Mucosa of stomach (tissue), 1 donor: ENCODE results near the gene LTBP1.
A peak's percentile ranks its signal among the peaks of the same experiment; 100 is the strongest.

Experiments used
- H3K27me3 ChIP-seq: one replicate; pipeline ENCODE4 v1.7.0; 2013; ENCODE audit warnings: mild to moderate bottlenecking, low read length; ENCODE audit not compliant: control insufficient read depth, insufficient read depth
- H3K36me3 ChIP-seq: one replicate; pipeline ENCODE4 v1.7.0; 2013; ENCODE audit warnings: low read length; ENCODE audit not compliant: control insufficient read depth, insufficient read depth
- H3K4me1 ChIP-seq: one replicate; pipeline ENCODE4 v1.7.0; 2013; ENCODE audit warnings: mild to moderate bottlenecking, low read length; ENCODE audit not compliant: control insufficient read depth, insufficient read depth
- H3K4me3 ChIP-seq: one replicate; pipeline ENCODE4 v1.7.0; 2013; ENCODE audit warnings: low read length
- H3K9ac ChIP-seq: one replicate; pipeline ENCODE4 v1.7.0; 2013; ENCODE audit warnings: mild to moderate bottlenecking, low read length, moderate library complexity
- H3K9me3 ChIP-seq: one replicate; pipeline ENCODE4 v1.7.0; 2013; ENCODE audit warnings: mild to moderate bottlenecking, low read length, moderate library complexity; ENCODE audit not compliant: control insufficient read depth
- donor health status: Pancreatic carcinoma.

LTBP1 gene, protein sequence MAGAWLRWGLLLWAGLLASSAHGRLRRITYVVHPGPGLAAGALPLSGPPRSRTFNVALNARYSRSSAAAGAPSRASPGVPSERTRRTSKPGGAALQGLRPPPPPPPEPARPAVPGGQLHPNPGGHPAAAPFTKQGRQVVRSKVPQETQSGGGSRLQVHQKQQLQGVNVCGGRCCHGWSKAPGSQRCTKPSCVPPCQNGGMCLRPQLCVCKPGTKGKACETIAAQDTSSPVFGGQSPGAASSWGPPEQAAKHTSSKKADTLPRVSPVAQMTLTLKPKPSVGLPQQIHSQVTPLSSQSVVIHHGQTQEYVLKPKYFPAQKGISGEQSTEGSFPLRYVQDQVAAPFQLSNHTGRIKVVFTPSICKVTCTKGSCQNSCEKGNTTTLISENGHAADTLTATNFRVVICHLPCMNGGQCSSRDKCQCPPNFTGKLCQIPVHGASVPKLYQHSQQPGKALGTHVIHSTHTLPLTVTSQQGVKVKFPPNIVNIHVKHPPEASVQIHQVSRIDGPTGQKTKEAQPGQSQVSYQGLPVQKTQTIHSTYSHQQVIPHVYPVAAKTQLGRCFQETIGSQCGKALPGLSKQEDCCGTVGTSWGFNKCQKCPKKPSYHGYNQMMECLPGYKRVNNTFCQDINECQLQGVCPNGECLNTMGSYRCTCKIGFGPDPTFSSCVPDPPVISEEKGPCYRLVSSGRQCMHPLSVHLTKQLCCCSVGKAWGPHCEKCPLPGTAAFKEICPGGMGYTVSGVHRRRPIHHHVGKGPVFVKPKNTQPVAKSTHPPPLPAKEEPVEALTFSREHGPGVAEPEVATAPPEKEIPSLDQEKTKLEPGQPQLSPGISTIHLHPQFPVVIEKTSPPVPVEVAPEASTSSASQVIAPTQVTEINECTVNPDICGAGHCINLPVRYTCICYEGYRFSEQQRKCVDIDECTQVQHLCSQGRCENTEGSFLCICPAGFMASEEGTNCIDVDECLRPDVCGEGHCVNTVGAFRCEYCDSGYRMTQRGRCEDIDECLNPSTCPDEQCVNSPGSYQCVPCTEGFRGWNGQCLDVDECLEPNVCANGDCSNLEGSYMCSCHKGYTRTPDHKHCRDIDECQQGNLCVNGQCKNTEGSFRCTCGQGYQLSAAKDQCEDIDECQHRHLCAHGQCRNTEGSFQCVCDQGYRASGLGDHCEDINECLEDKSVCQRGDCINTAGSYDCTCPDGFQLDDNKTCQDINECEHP (N-terminal part only)

DNA sequence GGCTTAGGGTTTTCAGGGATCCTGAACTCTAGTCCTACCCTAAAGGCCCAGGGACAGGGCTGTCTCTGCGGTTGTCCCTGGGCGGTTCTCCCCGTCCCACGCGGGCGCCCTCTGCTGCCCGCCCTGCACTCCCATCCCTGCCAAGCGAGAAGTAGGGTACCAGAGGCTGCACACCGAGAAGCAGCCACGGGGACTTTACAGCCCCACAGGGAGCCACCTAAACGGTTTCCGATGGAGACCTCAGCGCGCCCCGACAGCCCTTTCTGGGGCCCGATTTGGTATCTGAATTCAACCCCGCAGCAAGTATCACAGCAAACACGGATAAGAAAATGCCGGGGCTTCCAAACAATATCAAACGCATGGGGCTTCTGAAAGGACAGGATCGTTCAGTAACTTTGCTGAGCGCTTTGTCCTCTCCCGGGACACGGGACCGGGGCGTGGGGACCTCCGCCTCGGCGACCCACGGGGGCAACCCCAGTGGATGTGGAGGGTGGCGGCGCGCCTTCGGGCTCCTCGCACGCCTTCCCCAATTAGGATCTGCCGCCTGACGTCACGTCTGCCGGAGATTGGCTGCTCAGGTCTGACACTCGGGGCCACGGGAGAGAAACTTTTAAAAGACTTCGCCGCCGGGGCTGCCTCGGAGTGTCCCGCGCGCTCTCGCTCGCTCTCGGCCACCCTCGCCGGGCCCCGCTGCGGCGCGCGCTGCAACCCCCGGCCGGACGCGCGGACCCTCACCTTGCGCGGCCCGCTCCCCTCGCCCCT is at the start of gene LTBP1:
LTBP1 (plus strand) TSS at position 640 of the 762 bp plus-strand sequence. CDS start 372 bp downstream, outside the sequence.
- Histone ChIP-seq H3K9me3 (no peaks in the 10 kb centered on the region), H3K36me3 (no peaks in the 10 kb centered on the region), H3K4me3 (peak within 1 kb of the TSS; percentile 64), H3K4me1 (peaks cover 9% of the 10 kb centered on the region), H3K27me3 (no peaks in the 10 kb centered on the region), H3K9ac (peak within 1 kb of the TSS; percentile 58)

DNA sequence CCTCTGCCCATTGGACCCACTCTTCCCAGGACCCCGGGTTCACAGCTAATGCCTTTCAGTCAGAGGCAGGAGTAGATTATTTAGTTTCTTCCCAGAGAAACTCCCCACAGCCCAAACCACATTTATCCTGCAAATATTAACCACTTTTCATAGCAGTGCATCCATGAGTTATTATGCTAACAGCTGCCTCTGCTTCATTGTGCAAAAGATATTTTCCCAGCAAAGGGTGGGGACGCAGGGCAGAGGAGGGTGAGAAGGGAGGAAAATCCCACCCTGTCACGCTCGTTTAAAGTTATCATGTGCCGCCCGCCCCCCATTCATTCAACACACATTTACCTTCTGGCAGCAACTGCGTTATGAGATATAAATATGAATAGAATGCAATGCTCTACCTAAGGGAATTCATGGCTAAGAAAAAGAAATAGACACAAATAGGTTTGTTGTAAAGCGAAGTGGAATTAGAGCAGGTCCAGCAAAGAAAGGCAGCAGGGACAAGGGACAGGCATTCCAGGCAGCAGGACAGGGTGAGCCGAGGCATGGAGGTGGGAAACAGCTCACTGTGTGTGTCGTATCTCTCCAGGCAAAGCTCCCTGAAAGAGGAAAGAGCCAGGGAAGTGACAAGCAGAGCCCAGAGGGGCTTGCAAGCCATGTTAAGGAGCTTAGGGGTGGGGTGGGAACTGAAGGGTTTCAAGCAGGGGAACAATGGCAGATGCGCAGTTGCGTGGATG is 46.3 kb upstream of the LTBP1 start:
- Histone ChIP-seq H3K9ac (no peak overlapping the region), H3K4me1 (no peaks in the 10 kb centered on the region), H3K4me3 (no peak overlapping the region), H3K27me3 (peaks cover 3% of the 10 kb centered on the region), H3K9me3 (no peaks in the 10 kb centered on the region), H3K36me3 (no peaks in the 10 kb centered on the region)

- H3K36me3 ChIP-seq, result no peaks in the 10 kb centered on the region
- peaks cover 3% of the 10 kb centered on the region for H3K27me3 ChIP-seq
- no peak overlapping the region for H3K4me3 ChIP-seq
- no peaks in the 10 kb centered on the region for H3K9me3 ChIP-seq
- H3K4me1 ChIP-seq, result no peaks in the 10 kb centered on the region
- H3K9ac ChIP-seq, result no peak overlapping the region
These were observed 45.4 kb upstream of the LTBP1 start for GRCh38 chr2:32901313-32901712.

- Histone ChIP-seq H3K4me1 (no peaks in the 10 kb centered on the region), H3K4me3 (no peak overlapping the region), H3K36me3 (no peaks in the 10 kb centered on the region), H3K9ac (no peak overlapping the region), H3K27me3 (peaks cover 3% of the 10 kb centered on the region), H3K9me3 (no peaks in the 10 kb centered on the region)
These were observed 44.6 kb upstream of the LTBP1 start for GRCh38 chr2:32902174-32902573.

DNA sequence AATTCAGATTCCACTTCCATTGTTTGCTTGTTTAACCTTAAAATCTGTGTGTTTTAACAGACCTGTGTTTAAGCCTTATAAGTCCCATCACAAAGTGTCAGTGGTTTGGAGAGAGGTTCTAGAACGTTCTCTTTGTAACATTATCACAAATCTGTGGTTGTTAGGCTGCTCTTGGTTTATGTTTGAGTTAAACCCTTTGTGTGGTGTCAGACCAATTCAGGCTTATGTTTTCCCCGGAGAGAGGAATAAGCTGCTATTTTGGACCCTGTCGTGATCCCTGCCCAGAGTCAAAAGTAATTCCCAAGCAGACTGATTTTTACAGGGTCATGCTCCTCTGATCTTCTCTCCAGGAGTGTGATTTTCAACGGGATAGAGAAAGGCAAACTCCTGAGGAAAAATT is 43.8 kb upstream of the LTBP1 start:
- no peak overlapping the region for H3K9ac ChIP-seq
- H3K27me3 ChIP-seq, result peaks cover 3% of the 10 kb centered on the region
- H3K9me3 ChIP-seq, result no peaks in the 10 kb centered on the region

DNA sequence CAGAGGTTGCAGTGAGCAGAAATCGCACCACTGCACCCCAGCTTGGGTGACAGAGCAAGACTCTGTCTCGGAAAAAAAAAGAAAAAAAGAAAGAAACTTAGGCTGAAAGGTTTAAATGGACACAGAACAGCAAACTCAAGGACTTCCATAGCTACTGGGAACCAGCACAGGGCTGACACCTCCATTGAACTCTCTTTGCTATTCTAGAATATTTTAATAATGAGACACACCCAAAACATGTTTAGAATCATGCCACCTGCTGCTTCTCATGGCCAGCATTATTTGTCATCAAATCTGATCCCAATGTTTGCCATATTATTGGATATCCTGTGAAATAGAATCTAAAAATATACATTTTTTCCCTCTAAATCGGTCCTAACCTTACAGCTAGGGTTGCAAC is 42.7 kb upstream of the LTBP1 start:
- Histone ChIP-seq H3K4me1 (no peaks in the 10 kb centered on the region), H3K9ac (no peak overlapping the region), H3K36me3 (no peaks in the 10 kb centered on the region), H3K9me3 (no peaks in the 10 kb centered on the region), H3K4me3 (no peak overlapping the region), H3K27me3 (peaks cover 3% of the 10 kb centered on the region)

More for the DNA sequence above, 43.8 kb upstream of the LTBP1 start:
- no peaks in the 10 kb centered on the region for H3K36me3 ChIP-seq
- no peaks in the 10 kb centered on the region for H3K4me1 ChIP-seq
- H3K4me3 ChIP-seq, result no peak overlapping the region

DNA sequence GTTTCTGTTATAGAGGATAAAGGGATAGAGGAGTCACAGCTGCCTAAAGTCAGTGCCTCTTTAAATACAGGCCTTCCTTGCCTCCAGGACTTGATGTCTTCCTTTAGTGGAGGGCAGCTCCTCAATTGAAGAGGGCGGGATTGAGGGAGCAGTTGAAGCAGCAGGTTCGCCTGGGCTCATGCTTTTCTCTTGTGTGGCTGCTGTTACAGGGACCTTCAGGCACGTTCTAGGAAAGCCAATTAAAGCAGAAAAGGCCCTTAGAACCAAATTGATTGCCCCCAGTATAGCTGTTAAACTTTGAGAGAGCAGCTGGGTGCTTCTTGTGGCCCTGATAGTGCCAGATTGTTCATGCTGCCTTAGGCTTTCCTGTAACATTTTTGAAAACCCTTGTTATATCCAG is 42.0 kb upstream of the LTBP1 start:
- Histone ChIP-seq H3K4me3 (no peak overlapping the region), H3K9ac (no peak overlapping the region), H3K9me3 (no peaks in the 10 kb centered on the region), H3K4me1 (no peaks in the 10 kb centered on the region), H3K27me3 (peaks cover 3% of the 10 kb centered on the region), H3K36me3 (no peaks in the 10 kb centered on the region)

- Histone ChIP-seq H3K27me3 (peaks cover 3% of the 10 kb centered on the region), H3K4me3 (no peak overlapping the region), H3K4me1 (no peaks in the 10 kb centered on the region), H3K36me3 (no peaks in the 10 kb centered on the region), H3K9me3 (no peaks in the 10 kb centered on the region), H3K9ac (no peak overlapping the region)
These were observed 41.5 kb upstream of the LTBP1 start for GRCh38 chr2:32905270-32905669.

DNA sequence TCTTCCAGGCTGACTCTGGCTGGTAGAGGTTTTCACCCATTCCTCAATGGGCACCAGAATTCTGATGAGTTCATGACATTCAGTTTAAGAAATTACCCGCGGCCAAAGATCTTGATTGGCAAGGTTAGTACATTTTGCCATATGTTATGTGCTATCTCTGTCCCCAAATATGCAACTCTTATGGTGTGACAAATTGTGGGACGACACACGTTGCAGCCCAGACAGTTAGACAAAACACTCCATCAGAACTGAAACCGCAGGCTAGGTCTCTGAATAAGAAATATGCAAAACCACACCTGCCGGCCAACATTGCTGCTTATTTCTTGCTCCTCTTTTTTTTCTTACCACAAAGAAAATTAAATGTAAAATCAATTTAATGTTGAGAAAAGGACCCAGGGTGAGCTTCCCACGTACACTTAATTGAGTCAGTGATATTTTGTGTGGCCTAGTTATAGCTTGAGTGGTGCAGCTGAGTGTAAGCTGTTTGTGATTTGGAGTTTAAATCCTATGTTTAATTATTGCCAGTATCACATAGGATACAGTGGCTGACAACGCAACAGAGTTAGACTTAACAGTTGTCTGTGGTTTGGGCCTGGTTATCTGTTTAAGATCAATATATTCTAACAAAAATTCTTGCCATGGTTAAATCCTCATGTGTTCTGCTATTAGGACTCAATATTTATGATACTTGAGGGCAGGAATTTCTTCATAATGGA is 35.7 kb upstream of the LTBP1 start:
- no peaks in the 10 kb centered on the region for H3K36me3 ChIP-seq

GRCh38 chr2:32915694-32916093 is 31.1 kb upstream of the LTBP1 start:
- H3K36me3 ChIP-seq, result no peaks in the 10 kb centered on the region
- H3K4me1 ChIP-seq, result no peaks in the 10 kb centered on the region
- no peak overlapping the region for H3K4me3 ChIP-seq
- no peaks in the 10 kb centered on the region for H3K9me3 ChIP-seq
- H3K27me3 ChIP-seq, result no peaks in the 10 kb centered on the region
- no peak overlapping the region for H3K9ac ChIP-seq

More for the DNA sequence above, 35.7 kb upstream of the LTBP1 start:
- Histone ChIP-seq H3K4me1 (no peaks in the 10 kb centered on the region), H3K4me3 (no peak overlapping the region), H3K9me3 (no peaks in the 10 kb centered on the region), H3K9ac (no peak overlapping the region), H3K27me3 (no peaks in the 10 kb centered on the region)
